Lower lobe of right lung (tissue), 2 donors: Measurements from ENCODE around the gene ZNF335. TPM values are rescaled to one million over a fixed set of nuclear protein-coding genes. Genes with fewer than 3 reads are reported as not detected.

Experiments used
- ATAC-seq, 2 donors: fragments of 200-7000 bp; cut with Tn5 transposase; one replicate each; pipeline ENCODE4 v1.9.1; 2020 to 2022; ENCODE audit warnings: mild to moderate bottlenecking in 2 of 2, moderate library complexity in 2 of 2
- DNase-seq: peaks from one replicate; pipeline ENCODE4 v3.0.0-alpha.2; 2020
- H3K27ac ChIP-seq: fragments of 200-600 bp; one replicate; pipeline ENCODE4 v1.8.0; 2022
- H3K27me3 ChIP-seq: fragments of 200-600 bp; one replicate; pipeline ENCODE4 v1.8.0; 2022; ENCODE audit warnings: low read depth
- H3K36me3 ChIP-seq: fragments of 200-600 bp; one replicate; pipeline ENCODE4 v1.8.0; 2022; ENCODE audit warnings: mild to moderate bottlenecking
- H3K4me1 ChIP-seq: fragments of 200-600 bp; one replicate; pipeline ENCODE4 v1.8.0; 2022
- H3K4me3 ChIP-seq: fragments of 200-600 bp; one replicate; pipeline ENCODE4 v1.8.0; 2022; ENCODE audit warnings: mild to moderate bottlenecking
- H3K9me3 ChIP-seq: fragments of 200-600 bp; one replicate; pipeline ENCODE4 v1.8.0; 2022
- intact Hi-C: fragments of 100-400 bp; cut with DNase I; formaldehyde crosslinking; loops from one replicate; pipeline ENCODE4 v1.11.0; 2022
- total RNA-seq: library from RNA; stranded (reverse); fragmentation: NEBNext Ultra II Directional; extraction: Animal tissue kit (Norgen Biotek cat#: 25700); gene quantifications from one replicate; pipeline ENCODE4 v1.2.1, GENCODE V29; 2021
- TF ChIP-seq, protein P1 (sequence below): fragments of 200-600 bp; IDR thresholded peaks from one replicate; pipeline ENCODE4 v1.8.0; 2022; ENCODE audit warnings: antibody characterized with exemption, mild to moderate bottlenecking
- donor health status: DM: no; HTN: yes; CAD: no; lungs with severe emphysema.

The ZNF335 gene
- total RNA-seq, 1 donor from 2014 or later, result 20.4 TPM

DNA sequence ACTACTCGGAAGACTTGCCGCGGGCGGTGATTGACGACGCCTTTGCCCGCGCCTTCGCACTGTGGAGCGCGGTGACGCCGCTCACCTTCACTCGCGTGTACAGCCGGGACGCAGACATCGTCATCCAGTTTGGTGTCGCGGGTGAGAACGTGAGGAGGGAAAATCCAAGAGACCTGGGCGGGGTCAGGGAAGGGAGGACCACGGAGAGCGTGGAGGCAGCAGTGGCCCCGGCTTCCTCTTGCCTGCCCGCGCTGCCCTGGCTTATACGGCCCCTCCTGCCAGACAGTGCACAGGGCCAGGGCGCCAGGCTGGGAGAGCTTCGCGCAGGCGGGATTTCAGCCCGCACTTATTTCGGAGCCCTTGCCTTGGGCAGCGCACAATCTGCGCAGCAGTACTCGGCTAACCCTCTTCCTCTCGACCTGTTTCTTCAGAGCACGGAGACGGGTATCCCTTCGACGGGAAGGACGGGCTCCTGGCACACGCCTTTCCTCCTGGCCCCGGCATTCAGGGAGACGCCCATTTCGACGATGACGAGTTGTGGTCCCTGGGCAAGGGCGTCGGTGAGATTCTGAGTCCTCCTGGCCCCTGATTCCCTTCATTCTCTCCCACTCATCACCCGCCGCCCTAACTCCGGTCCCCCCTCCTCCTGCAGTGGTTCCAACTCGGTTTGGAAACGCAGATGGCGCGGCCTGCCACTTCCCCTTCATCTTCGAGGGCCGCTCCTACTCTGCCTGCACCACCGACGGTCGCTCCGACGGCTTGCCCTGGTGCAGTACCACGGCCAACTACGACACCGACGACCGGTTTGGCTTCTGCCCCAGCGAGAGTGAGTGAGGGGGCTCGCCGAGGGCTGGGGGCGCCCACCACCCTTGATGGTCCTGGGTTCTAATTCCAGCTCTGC, 38.7 kb upstream of the ZNF335 start:
- DNase-seq (peak; percentile 66), ATAC-seq (peak; percentile 20 to 25)
- intact Hi-C loops, result no loop called here
- TF ChIP-seq, protein P1, sequence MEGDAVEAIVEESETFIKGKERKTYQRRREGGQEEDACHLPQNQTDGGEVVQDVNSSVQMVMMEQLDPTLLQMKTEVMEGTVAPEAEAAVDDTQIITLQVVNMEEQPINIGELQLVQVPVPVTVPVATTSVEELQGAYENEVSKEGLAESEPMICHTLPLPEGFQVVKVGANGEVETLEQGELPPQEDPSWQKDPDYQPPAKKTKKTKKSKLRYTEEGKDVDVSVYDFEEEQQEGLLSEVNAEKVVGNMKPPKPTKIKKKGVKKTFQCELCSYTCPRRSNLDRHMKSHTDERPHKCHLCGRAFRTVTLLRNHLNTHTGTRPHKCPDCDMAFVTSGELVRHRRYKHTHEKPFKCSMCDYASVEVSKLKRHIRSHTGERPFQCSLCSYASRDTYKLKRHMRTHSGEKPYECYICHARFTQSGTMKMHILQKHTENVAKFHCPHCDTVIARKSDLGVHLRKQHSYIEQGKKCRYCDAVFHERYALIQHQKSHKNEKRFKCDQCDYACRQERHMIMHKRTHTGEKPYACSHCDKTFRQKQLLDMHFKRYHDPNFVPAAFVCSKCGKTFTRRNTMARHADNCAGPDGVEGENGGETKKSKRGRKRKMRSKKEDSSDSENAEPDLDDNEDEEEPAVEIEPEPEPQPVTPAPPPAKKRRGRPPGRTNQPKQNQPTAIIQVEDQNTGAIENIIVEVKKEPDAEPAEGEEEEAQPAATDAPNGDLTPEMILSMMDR, result no peak
- Histone ChIP-seq H3K36me3 (no peaks in the 10 kb centered on the region), H3K4me1 (peaks cover 28% of the 10 kb centered on the region), H3K27me3 (peaks cover 72% of the 10 kb centered on the region), H3K4me3 (peak overlapping the region; percentile 27), H3K9me3 (no peaks in the 10 kb centered on the region), H3K27ac (no peak overlapping the region)

DNA sequence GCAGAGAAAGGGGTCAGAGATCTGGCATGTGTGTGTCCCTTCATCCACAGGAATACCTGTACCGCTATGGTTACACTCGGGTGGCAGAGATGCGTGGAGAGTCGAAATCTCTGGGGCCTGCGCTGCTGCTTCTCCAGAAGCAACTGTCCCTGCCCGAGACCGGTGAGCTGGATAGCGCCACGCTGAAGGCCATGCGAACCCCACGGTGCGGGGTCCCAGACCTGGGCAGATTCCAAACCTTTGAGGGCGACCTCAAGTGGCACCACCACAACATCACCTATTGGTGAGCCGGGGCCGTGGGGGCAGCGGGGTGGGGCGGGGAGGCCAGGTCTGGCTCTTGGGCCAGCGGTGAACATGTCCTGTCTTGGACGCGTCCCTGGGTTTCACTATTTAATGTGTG, 37.8 kb upstream of the ZNF335 start:
- Histone ChIP-seq H3K27ac (no peak overlapping the region), H3K9me3 (no peaks in the 10 kb centered on the region), H3K27me3 (peaks cover 67% of the 10 kb centered on the region), H3K36me3 (no peaks in the 10 kb centered on the region), H3K4me3 (no peak overlapping the region), H3K4me1 (peaks cover 33% of the 10 kb centered on the region)
- TF ChIP-seq, protein P1, result no peak
- intact Hi-C loops, result no loop called here
- ATAC-seq (no peak), DNase-seq (no peak)

DNA sequence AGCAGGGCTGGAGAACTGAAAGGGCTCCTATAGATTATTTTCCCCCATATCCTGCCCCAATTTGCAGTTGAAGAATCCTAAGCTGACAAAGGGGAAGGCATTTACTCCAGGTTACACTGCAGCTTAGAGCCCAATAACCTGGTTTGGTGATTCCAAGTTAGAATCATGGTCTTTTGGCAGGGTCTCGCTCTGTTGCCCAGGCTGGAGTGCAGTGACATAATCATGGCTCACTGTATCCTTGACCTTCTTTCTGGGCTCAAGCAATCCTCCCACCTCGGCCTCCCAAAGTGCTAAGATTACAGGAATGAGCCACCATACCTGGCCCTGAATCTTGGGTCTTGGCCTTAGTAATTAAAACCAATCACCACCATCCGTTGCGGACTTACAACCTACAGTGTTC, 35.7 kb upstream of the ZNF335 start:
- Histone ChIP-seq H3K27me3 (peaks cover 46% of the 10 kb centered on the region), H3K27ac (no peak overlapping the region), H3K4me1 (peaks cover 33% of the 10 kb centered on the region), H3K36me3 (no peaks in the 10 kb centered on the region), H3K9me3 (no peaks in the 10 kb centered on the region), H3K4me3 (no peak overlapping the region)
- intact Hi-C loops, result no loop called here
- TF ChIP-seq, protein P1, result no peak
- DNase-seq (no peak), ATAC-seq (no peak)

DNA sequence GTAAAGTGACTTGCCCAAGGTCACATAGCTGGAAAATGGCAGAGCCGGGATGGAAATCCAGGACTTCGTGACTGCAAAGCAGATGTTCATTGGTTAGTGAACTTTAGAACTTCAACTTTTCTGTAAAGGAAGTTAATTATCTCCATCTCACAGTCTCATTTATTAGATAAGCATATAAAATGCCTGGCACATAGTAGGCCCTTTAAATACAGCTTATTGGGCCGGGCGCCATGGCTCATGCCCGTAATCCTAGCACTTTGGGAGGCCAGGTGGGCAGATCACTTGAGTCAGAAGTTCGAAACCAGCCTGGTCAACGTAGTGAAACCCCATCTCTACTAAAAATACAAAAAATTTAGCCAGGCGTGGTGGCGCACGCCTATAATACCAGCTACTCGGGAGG, 35.0 kb upstream of the ZNF335 start:
- intact Hi-C loops, result no loop called here
- H3K27me3 ChIP-seq, result peaks cover 39% of the 10 kb centered on the region
- H3K4me3 ChIP-seq, result no peak overlapping the region
- no peak overlapping the region for H3K27ac ChIP-seq
- no peaks in the 10 kb centered on the region for H3K9me3 ChIP-seq
- ATAC-seq, result no peak
- H3K4me1 ChIP-seq, result peaks cover 33% of the 10 kb centered on the region
- no peak for DNase-seq
- TF ChIP-seq, protein P1, result no peak
- no peaks in the 10 kb centered on the region for H3K36me3 ChIP-seq

DNA sequence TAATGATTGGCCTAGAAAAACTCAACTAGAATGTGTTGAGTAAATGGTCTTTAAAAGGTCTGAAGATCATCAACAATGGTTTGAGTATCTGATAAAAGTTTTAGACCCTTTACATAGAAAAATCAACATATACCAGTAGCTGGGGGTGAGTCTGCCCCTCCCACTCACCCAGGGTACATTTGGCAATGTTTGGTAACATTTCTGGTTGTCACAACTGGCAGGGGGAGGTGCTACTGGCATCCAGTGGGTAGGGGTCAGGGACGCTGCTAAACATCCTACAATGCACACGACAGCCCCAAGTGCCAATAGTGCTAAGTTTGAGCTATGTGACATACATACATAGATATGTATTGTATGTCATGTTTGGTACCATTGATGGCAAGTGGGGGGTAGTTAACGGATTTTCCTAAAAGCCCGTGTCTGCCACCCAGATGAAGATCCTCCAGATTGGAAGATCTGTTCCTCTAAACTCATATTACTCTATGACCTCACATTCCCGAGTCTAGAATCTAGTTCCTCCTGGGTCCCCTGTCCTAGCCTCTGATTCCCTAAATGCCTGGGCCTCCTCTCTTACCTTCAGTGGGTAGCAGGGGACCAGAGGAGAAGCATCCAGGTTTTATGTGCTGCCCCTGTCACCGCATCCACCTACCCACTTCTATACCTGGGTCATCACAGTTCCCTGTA, 34.2 kb upstream of the ZNF335 start:
- intact Hi-C loops, result no loop called here
- TF ChIP-seq, protein P1, result no peak
- peaks cover 33% of the 10 kb centered on the region for H3K4me1 ChIP-seq
- no peak for ATAC-seq
- no peaks in the 10 kb centered on the region for H3K9me3 ChIP-seq
- no peak overlapping the region for H3K27ac ChIP-seq
- no peak for DNase-seq
- peaks cover 36% of the 10 kb centered on the region for H3K27me3 ChIP-seq
- no peak overlapping the region for H3K4me3 ChIP-seq
- no peaks in the 10 kb centered on the region for H3K36me3 ChIP-seq
